Caco-2 (cell line): ENCODE results near the gene RPS27L. TPM values are rescaled to one million over a fixed set of nuclear protein-coding genes. Genes with fewer than 3 reads are reported as not detected.

Experiments used
- BruUV-seq: library from RNA; stranded (reverse); fragments of 400-500 nt; replicated peaks from 2 replicates; lab custom pipeline; 2021; lab: Mats Ljungman, UMichigan
- CTCF ChIA-PET: fragments of 300-600 bp; sonication (Branson Sonifier 250); formaldehyde crosslinking; loops from one replicate; lab custom pipeline; 2022; ENCODE audit warnings: antibody characterized with exemption; lab: Charles Lee
- POLR2A ChIA-PET: fragments of 300-600 bp; sonication (Branson Sonifier 250); formaldehyde crosslinking; loops from one replicate; lab custom pipeline; 2022; ENCODE audit warnings: antibody characterized with exemption; lab: Charles Lee
- DNase-seq, 2 experiments: peaks; one replicate each; pipeline versions ENCODE4 v3.0.0 to v3.0.0-alpha.2; 2020 to 2022
- H3K27me3 ChIP-seq: replicated peaks from 2 replicates; pipeline ENCODE4 v1.6.0; 2011; ENCODE audit warnings: low read length; ENCODE audit not compliant: control insufficient read depth, insufficient read depth
- H3K36me3 ChIP-seq: 2 replicates; pipeline ENCODE4 v1.5.1; 2011; ENCODE audit warnings: low read length; ENCODE audit not compliant: control insufficient read depth, insufficient read depth
- H3K4me1 ChIP-seq: fragments of 250-450 bp; sonication (Bioruptor Pico); 2 replicates; pipeline ENCODE4 v1.5.1; 2020; ENCODE audit warnings: mild to moderate bottlenecking
- H3K4me3 ChIP-seq: 2 replicates; pipeline ENCODE4 v1.5.1; 2011; ENCODE audit warnings: low read depth, mild to moderate bottlenecking, control low read depth, low read length
- H3K9me3 ChIP-seq: fragments of 250-450 bp; sonication (Bioruptor Pico); 2 replicates; pipeline ENCODE4 v1.5.1; 2020; ENCODE audit warnings: mild to moderate bottlenecking, moderate library complexity
- H3K27ac Mint-ChIP-seq: one replicate; pipeline ENCODE4 v1.8.0; 2022; ENCODE audit warnings: mixed read lengths; ENCODE audit not compliant: unreplicated experiment
- H3K27me3 Mint-ChIP-seq: one replicate; pipeline ENCODE4 v1.8.0; 2022; ENCODE audit warnings: mixed read lengths; ENCODE audit not compliant: insufficient read depth, unreplicated experiment
- H3K36me3 Mint-ChIP-seq: one replicate; pipeline ENCODE4 v1.8.0; 2022; ENCODE audit warnings: mild to moderate bottlenecking, mixed read lengths; ENCODE audit not compliant: insufficient read depth, unreplicated experiment
- H3K4me1 Mint-ChIP-seq: one replicate; pipeline ENCODE4 v1.8.0; 2022; ENCODE audit warnings: low read depth, mixed read lengths; ENCODE audit not compliant: unreplicated experiment
- H3K4me3 Mint-ChIP-seq: one replicate; pipeline ENCODE4 v1.8.0; 2022; ENCODE audit warnings: mild to moderate bottlenecking, moderate library complexity, mixed read lengths; ENCODE audit not compliant: unreplicated experiment
- H3K9me3 Mint-ChIP-seq: one replicate; pipeline ENCODE4 v1.8.0; 2022; ENCODE audit warnings: mixed read lengths; ENCODE audit not compliant: unreplicated experiment
- intact Hi-C: fragments of 100-400 bp; cut with micrococcal nuclease; formaldehyde crosslinking; loops from one replicate; pipeline ENCODE4 v1.10.0; 2022; ENCODE audit not compliant: unreplicated experiment
- total RNA-seq: library from RNA; stranded (reverse); gene quantifications from 2 replicates; pipeline ENCODE4 v1.2.3, GENCODE V29; 2022
- TF ChIP-seq, protein P1 (sequence below), 2 experiments: fragments of 200-600 bp in 1 of 2; IDR thresholded peaks; 1 replicate in 1 of 2; 2 replicates in 1 of 2; pipeline versions ENCODE4 v1.5.1 to v1.8.0; 2011 to 2022; ENCODE audit warnings: antibody characterized with exemption in 1 of 2, control low read depth in 1 of 2, inconsistent platforms in 1 of 2, low read depth in 1 of 2, low read length in 1 of 2, mild to moderate bottlenecking in 1 of 2, moderate library complexity in 1 of 2; ENCODE audit not compliant: insufficient read depth in 1 of 2, severe bottlenecking in 1 of 2, unreplicated experiment in 1 of 2

Gene RPS27L
- total RNA-seq, 1 experiment from 2014 or later, result 73.0 TPM

DNA sequence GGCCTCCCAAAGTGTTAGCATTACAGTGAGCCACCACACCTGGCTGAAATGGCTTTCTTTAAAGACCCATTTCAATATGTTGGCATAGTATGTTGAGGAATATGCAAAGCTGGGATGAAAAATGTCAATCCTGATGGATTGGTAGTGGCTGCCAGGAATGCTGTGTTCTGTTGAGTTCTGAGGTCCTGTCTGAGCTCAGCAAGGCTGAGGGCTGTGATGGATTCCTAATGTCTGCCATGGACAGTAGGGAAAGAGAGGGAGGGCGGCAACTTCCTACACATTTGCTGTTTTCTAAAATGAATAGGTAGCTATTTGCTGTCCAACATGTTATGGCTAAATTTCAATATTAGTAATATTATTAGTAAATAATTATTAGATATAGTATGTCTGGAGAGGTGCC is 40.3 kb upstream of the RPS27L start:
- Mint-ChIP-seq H3K9me3 (no peaks in the 10 kb centered on the region), H3K27ac (peak overlapping the region; percentile 20), H3K4me3 (no peak overlapping the region), H3K4me1 (no peaks in the 10 kb centered on the region), H3K36me3 (no peaks in the 10 kb centered on the region), H3K27me3 (no peaks in the 10 kb centered on the region)
- Histone ChIP-seq H3K4me1 (peaks cover 4% of the 10 kb centered on the region; the same call in 1 of the 2 replicates), H3K27me3 (no peaks in the 10 kb centered on the region), H3K4me3 (no peak overlapping the region), H3K36me3 (no peaks in the 10 kb centered on the region), H3K9me3 (no peaks in the 10 kb centered on the region)
- POLR2A ChIA-PET, result no interaction called here
- TF ChIP-seq, protein P1, sequence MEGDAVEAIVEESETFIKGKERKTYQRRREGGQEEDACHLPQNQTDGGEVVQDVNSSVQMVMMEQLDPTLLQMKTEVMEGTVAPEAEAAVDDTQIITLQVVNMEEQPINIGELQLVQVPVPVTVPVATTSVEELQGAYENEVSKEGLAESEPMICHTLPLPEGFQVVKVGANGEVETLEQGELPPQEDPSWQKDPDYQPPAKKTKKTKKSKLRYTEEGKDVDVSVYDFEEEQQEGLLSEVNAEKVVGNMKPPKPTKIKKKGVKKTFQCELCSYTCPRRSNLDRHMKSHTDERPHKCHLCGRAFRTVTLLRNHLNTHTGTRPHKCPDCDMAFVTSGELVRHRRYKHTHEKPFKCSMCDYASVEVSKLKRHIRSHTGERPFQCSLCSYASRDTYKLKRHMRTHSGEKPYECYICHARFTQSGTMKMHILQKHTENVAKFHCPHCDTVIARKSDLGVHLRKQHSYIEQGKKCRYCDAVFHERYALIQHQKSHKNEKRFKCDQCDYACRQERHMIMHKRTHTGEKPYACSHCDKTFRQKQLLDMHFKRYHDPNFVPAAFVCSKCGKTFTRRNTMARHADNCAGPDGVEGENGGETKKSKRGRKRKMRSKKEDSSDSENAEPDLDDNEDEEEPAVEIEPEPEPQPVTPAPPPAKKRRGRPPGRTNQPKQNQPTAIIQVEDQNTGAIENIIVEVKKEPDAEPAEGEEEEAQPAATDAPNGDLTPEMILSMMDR (IDR thresholded peaks at IDR 0.05; ENCODE audit: insufficient read depth in 1 of 2, low read depth in 1 of 2, low read length in 1 of 2, severe bottlenecking in 1 of 2, unreplicated experiment in 1 of 2), result no peak
- no peak for DNase-seq
- CTCF ChIA-PET, result no interaction called here
- BruUV-seq, result no TSS peak
- intact Hi-C loops, result no loop called here

DNA sequence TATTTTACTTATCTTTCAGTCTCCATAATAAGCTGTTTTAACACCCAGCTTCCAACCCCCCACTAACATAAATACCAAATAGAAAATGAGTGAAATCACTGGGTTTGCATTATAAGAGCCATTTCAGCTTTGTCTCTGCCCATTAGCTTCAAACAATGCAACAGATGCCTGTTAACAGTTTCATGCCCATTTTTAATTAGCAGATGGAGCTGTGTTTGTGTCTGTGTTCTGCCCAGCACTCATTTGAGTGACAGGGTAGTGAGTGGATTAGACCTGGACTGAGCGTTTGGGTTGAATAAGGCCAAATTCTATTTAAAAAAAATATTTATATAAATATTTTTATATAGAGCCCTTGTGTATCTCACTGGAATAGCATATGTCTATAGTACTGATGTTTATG is 39.6 kb upstream of the RPS27L start:
- Mint-ChIP-seq H3K4me3 (no peak overlapping the region), H3K36me3 (no peaks in the 10 kb centered on the region), H3K9me3 (no peaks in the 10 kb centered on the region), H3K27ac (no peak overlapping the region), H3K4me1 (no peaks in the 10 kb centered on the region), H3K27me3 (no peaks in the 10 kb centered on the region)
- Histone ChIP-seq H3K27me3 (no peaks in the 10 kb centered on the region), H3K36me3 (no peaks in the 10 kb centered on the region), H3K4me3 (no peak overlapping the region), H3K9me3 (no peaks in the 10 kb centered on the region), H3K4me1 (no peaks in the 10 kb centered on the region)
- no peak for DNase-seq
- TF ChIP-seq, protein P1 (IDR thresholded peaks at IDR 0.05; ENCODE audit: insufficient read depth in 1 of 2, low read depth in 1 of 2, low read length in 1 of 2, severe bottlenecking in 1 of 2, unreplicated experiment in 1 of 2), result no peak
- POLR2A ChIA-PET, result no interaction called here
- intact Hi-C loops, result no loop called here
- no TSS peak for BruUV-seq
- CTCF ChIA-PET, result interaction anchor here (0.6 kb wide), 1 partner anchor 412 kb away, joined by 4 read pairs; no protein-coding TSS in a partner anchor

DNA sequence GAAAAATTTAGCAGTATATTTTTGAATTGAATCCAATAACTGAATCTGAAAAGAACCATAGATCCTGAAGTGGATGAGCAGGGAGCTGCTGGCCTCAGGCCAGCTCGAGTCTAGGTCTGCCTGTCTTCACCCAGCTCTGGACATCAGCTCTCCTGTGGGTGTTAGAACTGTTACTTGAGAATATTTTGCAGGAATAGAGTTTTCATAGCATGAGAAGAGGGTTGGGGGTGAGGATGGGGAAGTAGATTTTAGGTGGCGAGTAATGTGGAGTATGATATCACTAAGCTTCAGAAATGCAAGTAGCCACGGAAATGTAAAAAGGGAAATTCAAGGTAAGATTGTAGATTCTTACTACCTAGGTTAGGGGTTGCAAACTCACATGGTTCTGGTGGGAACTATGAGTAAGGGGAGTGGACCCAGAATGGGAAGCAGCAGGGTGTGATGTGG is 38.3 kb upstream of the RPS27L start:
- DNase-seq, result no peak
- intact Hi-C loops, result no loop called here

More for the DNA sequence above, 38.3 kb upstream of the RPS27L start:
- H3K27ac Mint-ChIP-seq, result no peak overlapping the region
- H3K9me3 ChIP-seq, result no peaks in the 10 kb centered on the region
- no peaks in the 10 kb centered on the region for H3K9me3 Mint-ChIP-seq
- H3K27me3 Mint-ChIP-seq, result no peaks in the 10 kb centered on the region
- TF ChIP-seq, protein P1 (IDR thresholded peaks at IDR 0.05; ENCODE audit: insufficient read depth in 1 of 2, low read depth in 1 of 2, low read length in 1 of 2, severe bottlenecking in 1 of 2, unreplicated experiment in 1 of 2), result no peak
- 0 out of 2 replicates have a peak, but pooled peaks cover 2% of the 10 kb centered on the region for H3K4me1 ChIP-seq
- H3K27me3 ChIP-seq, result no peaks in the 10 kb centered on the region
- H3K4me3 ChIP-seq, result no peak overlapping the region
- no peaks in the 10 kb centered on the region for H3K36me3 Mint-ChIP-seq
- H3K36me3 ChIP-seq, result no peaks in the 10 kb centered on the region
- ChIA-PET POLR2A (no interaction called here), CTCF (no interaction called here)
- no peak overlapping the region for H3K4me3 Mint-ChIP-seq
- H3K4me1 Mint-ChIP-seq, result peaks cover 10% of the 10 kb centered on the region
- no TSS peak for BruUV-seq
